Measurements from ENCODE around the gene SELE.

The SELE gene

GRCh38 chr1:169733924-169734323, at the start of gene SELE:
TSS of gene SELE (minus strand) at chr1:169734079. CDS start at chr1:169733612, 467 bp downstream.
- no peak for DNase-seq

- no peak for DNase-seq
These were observed 48.7 kb upstream of the SELE start for GRCh38 chr1:169782596-169782995.

GRCh38 chr1:169779970-169780369, 46.1 kb upstream of the SELE start:
- DNase-seq: no peak

- no peak for DNase-seq
These were observed 45.3 kb upstream of the SELE start for GRCh38 chr1:169779150-169779549.

GRCh38 chr1:169776440-169776839, 42.6 kb upstream of the SELE start:
- no peak for DNase-seq

GRCh38 chr1:169768161-169768560, 34.3 kb upstream of the SELE start:
- no peak for DNase-seq

- DNase-seq: no peak
These were observed 31.9 kb upstream of the SELE start for GRCh38 chr1:169765580-169766331.

- DNase-seq: no peak
These were observed 31.0 kb upstream of the SELE start for GRCh38 chr1:169764919-169765318.

GRCh38 chr1:169762699-169763098, 28.8 kb upstream of the SELE start:
- DNase-seq: no peak

GRCh38 chr1:169759038-169759437, 25.2 kb upstream of the SELE start:
- no peak for DNase-seq

- no peak for DNase-seq
These were observed 19.7 kb upstream of the SELE start for GRCh38 chr1:169753549-169753948.

- DNase-seq: no peak
These were observed 16.2 kb upstream of the SELE start for GRCh38 chr1:169750041-169750440.

GRCh38 chr1:169746550-169746949, 12.7 kb upstream of the SELE start:
- no peak for DNase-seq

GRCh38 chr1:169745015-169745861, 11.4 kb upstream of the SELE start:
- no peak for DNase-seq

- DNase-seq: no peak
These were observed 8.0 kb upstream of the SELE start for GRCh38 chr1:169741666-169742394.

GRCh38 chr1:169739980-169740379, 6.1 kb upstream of the SELE start:
- no peak for DNase-seq

GRCh38 chr1:169731446-169731845, 2.4 kb downstream of the SELE start:
- DNase-seq: no peak

GRCh38 chr1:169729991-169730390, 3.9 kb downstream of the SELE start:
- no peak for DNase-seq

- no peak for DNase-seq
These were observed 6.6 kb downstream of the SELE start for GRCh38 chr1:169727307-169727706.

GRCh38 chr1:169726851-169727250, 7.0 kb downstream of the SELE start:
- no peak for DNase-seq

GRCh38 chr1:169725930-169726329, 7.9 kb downstream of the SELE start:
- DNase-seq: no peak

- DNase-seq: no peak
These were observed 9.7 kb downstream of the SELE start for GRCh38 chr1:169724168-169724567.

GRCh38 chr1:169723763-169724162, 10.1 kb downstream of the SELE start:
- DNase-seq: no peak

- DNase-seq: no peak
These were observed 11.1 kb downstream of the SELE start for GRCh38 chr1:169722779-169723178.

Data from activated CD4-positive, CD25-positive, alpha-beta regulatory T cell (primary cell).